CD14-positive monocyte (primary cell): ENCODE data around the gene PLXNA4. TPM values are rescaled to one million over a fixed set of nuclear protein-coding genes. Genes with fewer than 3 reads are reported as not detected.

Experiments used
- DNase-seq, 3 donors: peaks; one replicate each; pipeline ENCODE4 v3.0.0-alpha.2; 2011 to 2022
- H2AFZ ChIP-seq: 2 replicates; pipeline ENCODE4 v1.6.0; 2012; ENCODE audit warnings: mild to moderate bottlenecking, low read depth, low read length, inconsistent platforms; ENCODE audit not compliant: insufficient read depth, poor library complexity, severe bottlenecking
- H3K27ac ChIP-seq, 2 donors: 1 replicate in 1 of 2; 2 replicates in 1 of 2; pipeline ENCODE4 v1.5.1; 2012 to 2013; ENCODE audit warnings: low read length in 2 of 2, control low read depth in 1 of 2, inconsistent platforms in 1 of 2, low read depth in 1 of 2, mild to moderate bottlenecking in 1 of 2
- H3K27me3 ChIP-seq, 2 donors: one replicate each; pipeline versions ENCODE4 v1.6.0 to v1.6.1; 2011 to 2013; ENCODE audit warnings: low read length in 2 of 2; ENCODE audit not compliant: control insufficient read depth in 2 of 2, insufficient read depth in 2 of 2
- H3K36me3 ChIP-seq, 2 donors: replicated peaks in 1 of 2; 1 replicate in 1 of 2; 2 replicates in 1 of 2; pipeline versions ENCODE4 v1.5.1 to v1.6.1; 2012 to 2013; ENCODE audit warnings: low read length in 2 of 2, control low read depth in 1 of 2, inconsistent platforms in 1 of 2, mild to moderate bottlenecking in 1 of 2; ENCODE audit not compliant: insufficient read depth in 2 of 2, control insufficient read depth in 1 of 2
- H3K4me1 ChIP-seq, 2 donors: 1 replicate in 1 of 2; 2 replicates in 1 of 2; pipeline versions ENCODE4 v1.5.1 to v1.6.1; 2012 to 2013; ENCODE audit warnings: low read length in 2 of 2, control low read depth in 1 of 2, inconsistent platforms in 1 of 2, mild to moderate bottlenecking in 1 of 2, moderate library complexity in 1 of 2; ENCODE audit not compliant: insufficient read depth in 2 of 2, control insufficient read depth in 1 of 2
- H3K4me2 ChIP-seq: replicated peaks from 2 replicates; pipeline ENCODE3; 2012; ENCODE audit warnings: low read length, moderate library complexity, mild to moderate bottlenecking; ENCODE audit not compliant: poor library complexity, severe bottlenecking; ENCODE audit errors: extremely low read depth
- H3K4me3 ChIP-seq, 3 experiments: fragments of 200-600 bp in 1 of 3; sonication (generic) in 1 of 3; replicated peaks in 1 of 3; 1 replicate in 2 of 3; 2 replicates in 1 of 3; pipeline ENCODE4 v1.5.1; 2011 to 2013; ENCODE audit warnings: low read length in 3 of 3, mild to moderate bottlenecking in 3 of 3, control low read depth in 2 of 3, low read depth in 2 of 3, inconsistent platforms in 1 of 3, moderate library complexity in 1 of 3
- H3K79me2 ChIP-seq: 2 replicates; pipeline ENCODE4 v1.6.0; 2012; ENCODE audit warnings: mild to moderate bottlenecking, control low read depth, inconsistent platforms, low read length, moderate library complexity; ENCODE audit not compliant: insufficient read depth
- H3K9ac ChIP-seq: 2 replicates; pipeline ENCODE4 v1.6.0; 2017; ENCODE audit warnings: low read length, mild to moderate bottlenecking; ENCODE audit not compliant: insufficient read depth, poor library complexity, severe bottlenecking
- H3K9me3 ChIP-seq, 2 donors: replicated peaks in 1 of 2; 1 replicate in 1 of 2; 2 replicates in 1 of 2; pipeline versions ENCODE4 v1.5.1 to v1.6.1; 2012 to 2013; ENCODE audit warnings: low read length in 2 of 2, control low read depth in 1 of 2; ENCODE audit not compliant: control insufficient read depth in 1 of 2, insufficient read depth in 1 of 2
- H4K20me1 ChIP-seq: 2 replicates; pipeline ENCODE4 v1.6.0; 2012; ENCODE audit warnings: mild to moderate bottlenecking, low read length, control low read depth, moderate library complexity; ENCODE audit not compliant: insufficient read depth
- H3K27ac Mint-ChIP-seq, 7 donors: one replicate each; pipeline ENCODE4 v1.8.0; 2020; ENCODE audit warnings: mild to moderate bottlenecking in 7 of 7, mixed read lengths in 7 of 7, moderate library complexity in 6 of 7, inconsistent platforms in 2 of 7
- H3K27me3 Mint-ChIP-seq, 3 donors: one replicate each; pipeline ENCODE4 v1.8.0; 2021 to 2022; ENCODE audit warnings: low read depth in 3 of 3, mild to moderate bottlenecking in 3 of 3, mixed read lengths in 3 of 3, moderate library complexity in 3 of 3, inconsistent platforms in 1 of 3
- H3K36me3 Mint-ChIP-seq, 2 donors: one replicate each; pipeline ENCODE4 v1.8.0; 2020; ENCODE audit warnings: mixed read lengths in 2 of 2, inconsistent platforms in 1 of 2, mild to moderate bottlenecking in 1 of 2
- H3K4me1 Mint-ChIP-seq: one replicate; pipeline ENCODE4 v1.8.0; 2020; ENCODE audit warnings: mild to moderate bottlenecking, mixed read lengths
- H3K4me3 Mint-ChIP-seq, 2 donors: one replicate each; pipeline ENCODE4 v1.8.0; 2020; ENCODE audit warnings: mild to moderate bottlenecking in 2 of 2, mixed read lengths in 2 of 2, moderate library complexity in 1 of 2
- H3K9me3 Mint-ChIP-seq, 7 donors: one replicate each; pipeline ENCODE4 v1.8.0; 2020 to 2022; ENCODE audit warnings: mixed read lengths in 7 of 7, mild to moderate bottlenecking in 6 of 7, moderate library complexity in 6 of 7, inconsistent platforms in 2 of 7
- CTCF ChIP-seq: fragments of 200-600 bp; IDR thresholded peaks from one replicate; pipeline ENCODE4 v1.8.0; 2022; ENCODE audit warnings: antibody characterized with exemption, mild to moderate bottlenecking
- WGBS: methylation state at CpG from one replicate; pipeline ENCODE4 v1.1.5; 2013; ENCODE audit warnings: missing lambda C conversion rate; ENCODE audit not compliant: insufficient coverage; 5-methylcytosine and 5-hydroxymethylcytosine counted together
- intact Hi-C, 2 donors: fragments of 100-400 bp; cut with micrococcal nuclease; formaldehyde crosslinking; loops; one replicate each; pipeline versions ENCODE4 v1.15.0 to v1.15.1; 2023
- polyA plus RNA-seq, 3 donors: library from polyadenylated mRNA; depleted of rRNA in 1 of 3; unstranded in 2 of 3; stranded (reverse) in 1 of 3; fragments of 300-500 nt in 2 of 3; fragments of >200 nt in 1 of 3; fragmentation: Illumina TruSeq in 2 of 3; gene quantifications; 1 replicate in 2 of 3; 2 replicates in 1 of 3; pipeline ENCODE4 v1.2.3, GENCODE V29; 2012 to 2021

PLXNA4 gene
- polyA plus RNA-seq, 3 donors: not detected

- intact Hi-C loops: no loop called here
- Histone ChIP-seq H3K36me3 (no peaks in the 10 kb centered on the region), H3K9ac (no peak overlapping the region), H3K79me2 (no peaks in the 10 kb centered on the region), H3K9me3 (no peaks in the 10 kb centered on the region), H3K27ac (no peak overlapping the region), H2AFZ (no peak overlapping the region), H4K20me1 (no peaks in the 10 kb centered on the region), H3K4me2 (no peak overlapping the region), H3K27me3 (peaks cover 0 to 2% of the 10 kb centered on the region in 2 donors), H3K4me1 (no peaks in the 10 kb centered on the region), H3K4me3 (no peak overlapping the region)
- Mint-ChIP-seq H3K27ac (no peak overlapping the region), H3K4me1 (no peaks in the 10 kb centered on the region), H3K4me3 (no peak overlapping the region), H3K9me3 (peaks cover 0 to 7% (median 3%) of the 10 kb centered on the region in 7 donors), H3K27me3 (peaks cover 5% of the 10 kb centered on the region in 3 donors), H3K36me3 (no peaks in the 10 kb centered on the region)
- no peak for TF ChIP-seq CTCF
- DNase-seq: no peak
- WGBS: no CpG with 5 or more reads among the region's 2 CpGs
Measured at GRCh38 chr7:132199626-132200025, 376.6 kb downstream of the PLXNA4 start.

GRCh38 chr7:132197772-132198171 lies 378.5 kb downstream of the PLXNA4 start:
- Histone ChIP-seq H3K4me1 (no peaks in the 10 kb centered on the region), H3K27ac (no peak overlapping the region), H4K20me1 (no peaks in the 10 kb centered on the region), H2AFZ (no peak overlapping the region), H3K4me2 (no peak overlapping the region), H3K4me3 (no peak overlapping the region), H3K9ac (no peak overlapping the region), H3K79me2 (no peaks in the 10 kb centered on the region), H3K27me3 (peaks cover 0 to 2% of the 10 kb centered on the region in 2 donors), H3K9me3 (no peaks in the 10 kb centered on the region), H3K36me3 (no peaks in the 10 kb centered on the region)
- TF ChIP-seq CTCF: no peak
- no CpG with 5 or more reads among the region's 2 CpGs for WGBS
- DNase-seq: no peak
- H3K4me3 Mint-ChIP-seq: no peak overlapping the region
- H3K9me3 Mint-ChIP-seq: peaks cover 0 to 7% (median 2%) of the 10 kb centered on the region in 7 donors
- no peak overlapping the region for H3K27ac Mint-ChIP-seq
- H3K27me3 Mint-ChIP-seq: peaks cover 1 to 7% (median 5%) of the 10 kb centered on the region in 3 donors
- H3K36me3 Mint-ChIP-seq: no peaks in the 10 kb centered on the region
- no peaks in the 10 kb centered on the region for H3K4me1 Mint-ChIP-seq
- intact Hi-C loops: no loop called here
